ENCODE results near the gene MYRIP. TPM values are rescaled to one million over a fixed set of nuclear protein-coding genes. Genes with fewer than 3 reads are reported as not detected.

Gene MYRIP
- total and polyA plus RNA-seq, 2 experiments from 2014 or later = 1.5 to 1.8 TPM

GRCh38 chr3:40191251-40191650, 381.8 kb downstream of the MYRIP start:
- H2AFZ ChIP-seq = no peak overlapping the region
- no peaks in the 10 kb centered on the region for H3K27me3 ChIP-seq (ENCODE audit: insufficient read depth)
- no peak overlapping the region for H3K27ac Mint-ChIP-seq
- H3K4me1 ChIP-seq (ENCODE audit: insufficient read depth) = peaks cover 7% of the 10 kb centered on the region; the same call in 1 of the 2 replicates
- no peaks in the 10 kb centered on the region for H3K36me3 ChIP-seq (ENCODE audit: insufficient read depth)
- no peak overlapping the region for H3K4me2 ChIP-seq
- H3K9me3 Mint-ChIP-seq = no peaks in the 10 kb centered on the region
- DNase-seq (ENCODE audit: low spot score) (no peak), ATAC-seq (no peak)
- no peaks in the 10 kb centered on the region for H3F3A ChIP-seq (replicated peaks; ENCODE audit: low read depth)
- H4K20me1 ChIP-seq (replicated peaks; ENCODE audit: insufficient read depth) = no peaks in the 10 kb centered on the region
- no peaks in the 10 kb centered on the region for H3K36me3 Mint-ChIP-seq (ENCODE audit: low read depth)
- no peak overlapping the region for H3K27ac ChIP-seq (ENCODE audit: low read depth)
- no peak for TF ChIP-seq ZNF331 (CRISPR knock-in tag; IDR thresholded peaks at IDR 0.05; ENCODE audit: low read depth)
- TF ChIP-seq POLR2AphosphoS5 (IDR thresholded peaks at IDR 0.05; ENCODE audit: low read depth) = no peak
- no peak for TF ChIP-seq JUNB (IDR thresholded peaks at IDR 0.05; ENCODE audit: unreplicated experiment)
- TF ChIP-seq REST (IDR thresholded peaks at IDR 0.05; ENCODE audit: unreplicated experiment) = no peak
- TF ChIP-seq NANOG (IDR thresholded peaks at IDR 0.05; ENCODE audit: borderline replicate concordance) = no peak
- TF ChIP-seq, protein P1, sequence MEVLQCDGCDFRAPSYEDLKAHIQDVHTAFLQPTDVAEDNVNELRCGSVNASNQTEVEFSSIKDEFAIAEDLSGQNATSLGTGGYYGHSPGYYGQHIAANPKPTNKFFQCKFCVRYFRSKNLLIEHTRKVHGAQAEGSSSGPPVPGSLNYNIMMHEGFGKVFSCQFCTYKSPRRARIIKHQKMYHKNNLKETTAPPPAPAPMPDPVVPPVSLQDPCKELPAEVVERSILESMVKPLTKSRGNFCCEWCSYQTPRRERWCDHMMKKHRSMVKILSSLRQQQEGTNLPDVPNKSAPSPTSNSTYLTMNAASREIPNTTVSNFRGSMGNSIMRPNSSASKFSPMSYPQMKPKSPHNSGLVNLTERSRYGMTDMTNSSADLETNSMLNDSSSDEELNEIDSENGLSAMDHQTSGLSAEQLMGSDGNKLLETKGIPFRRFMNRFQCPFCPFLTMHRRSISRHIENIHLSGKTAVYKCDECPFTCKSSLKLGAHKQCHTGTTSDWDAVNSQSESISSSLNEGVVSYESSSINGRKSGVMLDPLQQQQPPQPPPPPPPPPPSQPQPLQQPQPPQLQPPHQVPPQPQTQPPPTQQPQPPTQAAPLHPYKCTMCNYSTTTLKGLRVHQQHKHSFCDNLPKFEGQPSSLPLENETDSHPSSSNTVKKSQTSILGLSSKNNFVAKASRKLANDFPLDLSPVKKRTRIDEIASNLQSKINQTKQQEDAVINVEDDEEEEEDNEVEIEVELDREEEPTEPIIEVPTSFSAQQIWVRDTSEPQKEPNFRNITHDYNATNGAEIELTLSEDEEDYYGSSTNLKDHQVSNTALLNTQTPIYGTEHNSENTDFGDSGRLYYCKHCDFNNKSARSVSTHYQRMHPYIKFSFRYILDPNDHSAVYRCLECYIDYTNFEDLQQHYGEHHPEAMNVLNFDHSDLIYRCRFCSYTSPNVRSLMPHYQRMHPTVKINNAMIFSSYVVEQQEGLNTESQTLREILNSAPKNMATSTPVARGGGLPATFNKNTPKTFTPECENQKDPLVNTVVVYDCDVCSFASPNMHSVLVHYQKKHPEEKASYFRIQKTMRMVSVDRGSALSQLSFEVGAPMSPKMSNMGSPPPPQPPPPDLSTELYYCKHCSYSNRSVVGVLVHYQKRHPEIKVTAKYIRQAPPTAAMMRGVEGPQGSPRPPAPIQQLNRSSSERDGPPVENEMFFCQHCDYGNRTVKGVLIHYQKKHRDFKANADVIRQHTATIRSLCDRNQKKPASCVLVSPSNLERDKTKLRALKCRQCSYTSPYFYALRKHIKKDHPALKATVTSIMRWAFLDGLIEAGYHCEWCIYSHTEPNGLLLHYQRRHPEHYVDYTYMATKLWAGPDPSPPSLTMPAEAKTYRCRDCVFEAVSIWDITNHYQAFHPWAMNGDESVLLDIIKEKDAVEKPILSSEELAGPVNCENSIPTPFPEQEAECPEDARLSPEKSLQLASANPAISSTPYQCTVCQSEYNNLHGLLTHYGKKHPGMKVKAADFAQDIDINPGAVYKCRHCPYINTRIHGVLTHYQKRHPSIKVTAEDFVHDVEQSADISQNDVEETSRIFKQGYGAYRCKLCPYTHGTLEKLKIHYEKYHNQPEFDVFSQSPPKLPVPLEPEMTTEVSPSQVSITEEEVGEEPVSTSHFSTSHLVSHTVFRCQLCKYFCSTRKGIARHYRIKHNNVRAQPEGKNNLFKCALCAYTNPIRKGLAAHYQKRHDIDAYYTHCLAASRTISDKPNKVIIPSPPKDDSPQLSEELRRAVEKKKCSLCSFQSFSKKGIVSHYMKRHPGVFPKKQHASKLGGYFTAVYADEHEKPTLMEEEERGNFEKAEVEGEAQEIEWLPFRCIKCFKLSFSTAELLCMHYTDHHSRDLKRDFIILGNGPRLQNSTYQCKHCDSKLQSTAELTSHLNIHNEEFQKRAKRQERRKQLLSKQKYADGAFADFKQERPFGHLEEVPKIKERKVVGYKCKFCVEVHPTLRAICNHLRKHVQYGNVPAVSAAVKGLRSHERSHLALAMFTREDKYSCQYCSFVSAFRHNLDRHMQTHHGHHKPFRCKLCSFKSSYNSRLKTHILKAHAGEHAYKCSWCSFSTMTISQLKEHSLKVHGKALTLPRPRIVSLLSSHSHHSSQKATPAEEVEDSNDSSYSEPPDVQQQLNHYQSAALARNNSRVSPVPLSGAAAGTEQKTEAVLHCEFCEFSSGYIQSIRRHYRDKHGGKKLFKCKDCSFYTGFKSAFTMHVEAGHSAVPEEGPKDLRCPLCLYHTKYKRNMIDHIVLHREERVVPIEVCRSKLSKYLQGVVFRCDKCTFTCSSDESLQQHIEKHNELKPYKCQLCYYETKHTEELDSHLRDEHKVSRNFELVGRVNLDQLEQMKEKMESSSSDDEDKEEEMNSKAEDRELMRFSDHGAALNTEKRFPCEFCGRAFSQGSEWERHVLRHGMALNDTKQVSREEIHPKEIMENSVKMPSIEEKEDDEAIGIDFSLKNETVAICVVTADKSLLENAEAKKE (CRISPR knock-in tag; IDR thresholded peaks at IDR 0.05) = no peak
- no peak for TF ChIP-seq ZNF114 (CRISPR knock-in tag; IDR thresholded peaks at IDR 0.05)
- TF ChIP-seq, protein P2, sequence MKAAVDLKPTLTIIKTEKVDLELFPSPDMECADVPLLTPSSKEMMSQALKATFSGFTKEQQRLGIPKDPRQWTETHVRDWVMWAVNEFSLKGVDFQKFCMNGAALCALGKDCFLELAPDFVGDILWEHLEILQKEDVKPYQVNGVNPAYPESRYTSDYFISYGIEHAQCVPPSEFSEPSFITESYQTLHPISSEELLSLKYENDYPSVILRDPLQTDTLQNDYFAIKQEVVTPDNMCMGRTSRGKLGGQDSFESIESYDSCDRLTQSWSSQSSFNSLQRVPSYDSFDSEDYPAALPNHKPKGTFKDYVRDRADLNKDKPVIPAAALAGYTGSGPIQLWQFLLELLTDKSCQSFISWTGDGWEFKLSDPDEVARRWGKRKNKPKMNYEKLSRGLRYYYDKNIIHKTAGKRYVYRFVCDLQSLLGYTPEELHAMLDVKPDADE (IDR thresholded peaks at IDR 0.05) = no peak
- TF ChIP-seq EZH2 (IDR thresholded peaks at IDR 0.05; ENCODE audit: low read depth, unreplicated experiment) = no peak
- no peak for TF ChIP-seq STAT1 (IDR thresholded peaks at IDR 0.05; ENCODE audit: unreplicated experiment)
- TF ChIP-seq EZH2phosphoT487 (IDR thresholded peaks at IDR 0.05; ENCODE audit: unreplicated experiment) = no peak
- TF ChIP-seq, protein P3, sequence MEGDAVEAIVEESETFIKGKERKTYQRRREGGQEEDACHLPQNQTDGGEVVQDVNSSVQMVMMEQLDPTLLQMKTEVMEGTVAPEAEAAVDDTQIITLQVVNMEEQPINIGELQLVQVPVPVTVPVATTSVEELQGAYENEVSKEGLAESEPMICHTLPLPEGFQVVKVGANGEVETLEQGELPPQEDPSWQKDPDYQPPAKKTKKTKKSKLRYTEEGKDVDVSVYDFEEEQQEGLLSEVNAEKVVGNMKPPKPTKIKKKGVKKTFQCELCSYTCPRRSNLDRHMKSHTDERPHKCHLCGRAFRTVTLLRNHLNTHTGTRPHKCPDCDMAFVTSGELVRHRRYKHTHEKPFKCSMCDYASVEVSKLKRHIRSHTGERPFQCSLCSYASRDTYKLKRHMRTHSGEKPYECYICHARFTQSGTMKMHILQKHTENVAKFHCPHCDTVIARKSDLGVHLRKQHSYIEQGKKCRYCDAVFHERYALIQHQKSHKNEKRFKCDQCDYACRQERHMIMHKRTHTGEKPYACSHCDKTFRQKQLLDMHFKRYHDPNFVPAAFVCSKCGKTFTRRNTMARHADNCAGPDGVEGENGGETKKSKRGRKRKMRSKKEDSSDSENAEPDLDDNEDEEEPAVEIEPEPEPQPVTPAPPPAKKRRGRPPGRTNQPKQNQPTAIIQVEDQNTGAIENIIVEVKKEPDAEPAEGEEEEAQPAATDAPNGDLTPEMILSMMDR (conservative IDR thresholded peaks at IDR 0.05; ENCODE audit: low read depth in 2 of 2) = no peak
- no peak for TF ChIP-seq CREB1 (CRISPR knock-in tag; IDR thresholded peaks at IDR 0.05; ENCODE audit: low read depth)
- H3K9me2 ChIP-seq (ENCODE audit: insufficient read depth) = no peaks in the 10 kb centered on the region
- no peaks in the 10 kb centered on the region for H3K27me3 Mint-ChIP-seq (ENCODE audit: insufficient read depth, low read depth, poor library complexity)
- no peaks in the 10 kb centered on the region for H3K79me2 ChIP-seq (replicated peaks; ENCODE audit: insufficient read depth)
- no peak overlapping the region for H3K4me3 Mint-ChIP-seq
- peaks cover 6% of the 10 kb centered on the region; the same call in 2 of the 3 replicates for H3K4me1 Mint-ChIP-seq
- no peak overlapping the region for H3K4me3 ChIP-seq
